Spleen (tissue), 7 donors: ENCODE data around the gene TMEM229B.

Source experiments
- POLR2A ChIP-seq, 3 donors: fragments of 450-650 bp; IDR thresholded peaks; one replicate each; pipeline ENCODE4 v1.5.1; 2017; ENCODE audit warnings: antibody characterized with exemption in 3 of 3, mild to moderate bottlenecking in 1 of 3
- TF ChIP-seq, protein P1 (sequence below), 11 experiments: fragments of 200-600 bp in 7 of 11; fragments of 450-650 bp in 4 of 11; sonication (generic) in 4 of 11; IDR thresholded peaks in 8 of 11; conservative IDR thresholded peaks in 3 of 11; 1 replicate in 7 of 11; 2 replicates in 4 of 11; pipeline versions ENCODE4 v1.4.0 to v1.8.0; 2016 to 2021; ENCODE audit warnings: antibody characterized with exemption in 11 of 11, inconsistent platforms in 4 of 11, mild to moderate bottlenecking in 1 of 11
- donor health status: DM: no; HTN: no; CAD: no; lungs with moderate emphysema.
- donor health status: DM: no; HTN: no; CAD: no.
- donor health status: DM: no; HTN: no; CAD: no.

GRCh38 chr14:67482231-67483164 lies 6.0 kb downstream of the TMEM229B start:
- TF ChIP-seq, protein P1, sequence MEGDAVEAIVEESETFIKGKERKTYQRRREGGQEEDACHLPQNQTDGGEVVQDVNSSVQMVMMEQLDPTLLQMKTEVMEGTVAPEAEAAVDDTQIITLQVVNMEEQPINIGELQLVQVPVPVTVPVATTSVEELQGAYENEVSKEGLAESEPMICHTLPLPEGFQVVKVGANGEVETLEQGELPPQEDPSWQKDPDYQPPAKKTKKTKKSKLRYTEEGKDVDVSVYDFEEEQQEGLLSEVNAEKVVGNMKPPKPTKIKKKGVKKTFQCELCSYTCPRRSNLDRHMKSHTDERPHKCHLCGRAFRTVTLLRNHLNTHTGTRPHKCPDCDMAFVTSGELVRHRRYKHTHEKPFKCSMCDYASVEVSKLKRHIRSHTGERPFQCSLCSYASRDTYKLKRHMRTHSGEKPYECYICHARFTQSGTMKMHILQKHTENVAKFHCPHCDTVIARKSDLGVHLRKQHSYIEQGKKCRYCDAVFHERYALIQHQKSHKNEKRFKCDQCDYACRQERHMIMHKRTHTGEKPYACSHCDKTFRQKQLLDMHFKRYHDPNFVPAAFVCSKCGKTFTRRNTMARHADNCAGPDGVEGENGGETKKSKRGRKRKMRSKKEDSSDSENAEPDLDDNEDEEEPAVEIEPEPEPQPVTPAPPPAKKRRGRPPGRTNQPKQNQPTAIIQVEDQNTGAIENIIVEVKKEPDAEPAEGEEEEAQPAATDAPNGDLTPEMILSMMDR (IDR thresholded peaks at IDR 0.05 in 8 of 11, conservative IDR thresholded peaks at IDR 0.05 in 3 of 11) = no peak
- no peak for TF ChIP-seq POLR2A (IDR thresholded peaks at IDR 0.05)
